Activated CD4-positive, alpha-beta T cell treated with anti-CD3 and anti-CD28 coated beads, Interleukin-2, Interleukin-6, amounts not matched to agents 100 ng/mL and 50 ng/mL, durations not matched to agents 16 hours and 8 hours (primary cell): ENCODE results near the gene CSRP1.
"Not testable (repeated sequence)": the region's sequence is repeated elsewhere in the genome, so short reads cannot be mapped to it uniquely, and the experiment has no call there.

Source experiments
- DNase-seq: peaks from one replicate; pipeline ENCODE4 v3.0.0-alpha.2; 2020

Gene CSRP1

DNA sequence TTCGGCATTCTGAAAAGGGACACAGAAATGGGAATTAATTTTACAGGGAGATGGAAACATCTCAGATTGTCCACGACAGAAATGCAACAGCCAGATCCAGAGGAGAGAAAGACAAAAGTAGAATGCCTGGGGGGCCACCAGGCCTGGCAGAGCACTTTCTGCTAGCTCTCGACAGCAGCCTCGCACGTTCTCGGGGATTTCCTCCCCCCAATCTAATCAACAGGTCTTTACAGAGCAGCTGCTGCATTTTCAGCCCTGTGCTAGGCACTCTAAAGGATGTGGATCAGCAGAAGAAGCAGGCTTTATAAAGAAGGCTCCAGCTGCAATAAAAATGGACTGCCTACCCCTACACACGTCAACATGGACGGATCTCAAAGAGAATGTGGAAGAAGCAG is 10.6 kb downstream of the CSRP1 start:
- DNase-seq, result no peak

DNA sequence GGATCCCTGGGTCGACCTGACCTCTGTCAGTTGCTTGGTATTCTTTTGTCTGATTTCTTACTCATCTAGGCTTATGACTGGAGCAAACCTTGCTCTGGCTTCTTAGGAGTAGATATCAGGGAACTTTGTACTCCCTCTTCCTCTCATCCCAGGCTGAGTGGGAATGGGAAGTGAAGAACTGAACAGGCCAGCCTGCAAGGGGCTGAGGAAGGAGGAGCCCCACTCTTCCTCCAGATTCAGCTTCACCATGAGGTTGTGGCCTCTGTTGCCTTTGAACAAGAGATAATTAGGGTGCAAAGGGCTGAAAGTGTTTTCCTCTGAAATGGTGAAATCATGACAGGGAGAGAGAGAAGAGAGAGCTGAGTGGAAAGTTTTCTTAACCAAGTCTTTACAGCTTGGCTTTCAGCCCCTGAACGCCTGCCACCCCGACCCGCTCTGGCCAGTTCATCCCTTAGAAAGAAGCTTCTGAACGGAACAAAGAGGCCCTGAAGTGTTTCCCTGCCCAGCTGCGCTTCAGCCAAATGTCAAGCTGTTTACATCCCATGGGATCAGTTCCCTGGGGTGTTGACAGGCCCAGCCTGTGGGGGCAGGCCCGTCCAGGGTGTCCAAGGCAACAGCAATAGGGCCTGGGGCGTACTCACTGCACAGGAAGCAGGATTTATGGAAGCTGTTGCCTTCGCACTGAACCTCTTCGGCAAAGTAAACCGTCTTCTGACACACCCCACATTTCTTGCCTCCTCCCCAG is 11.2 kb downstream of the CSRP1 start:
- no peak for DNase-seq

DNA sequence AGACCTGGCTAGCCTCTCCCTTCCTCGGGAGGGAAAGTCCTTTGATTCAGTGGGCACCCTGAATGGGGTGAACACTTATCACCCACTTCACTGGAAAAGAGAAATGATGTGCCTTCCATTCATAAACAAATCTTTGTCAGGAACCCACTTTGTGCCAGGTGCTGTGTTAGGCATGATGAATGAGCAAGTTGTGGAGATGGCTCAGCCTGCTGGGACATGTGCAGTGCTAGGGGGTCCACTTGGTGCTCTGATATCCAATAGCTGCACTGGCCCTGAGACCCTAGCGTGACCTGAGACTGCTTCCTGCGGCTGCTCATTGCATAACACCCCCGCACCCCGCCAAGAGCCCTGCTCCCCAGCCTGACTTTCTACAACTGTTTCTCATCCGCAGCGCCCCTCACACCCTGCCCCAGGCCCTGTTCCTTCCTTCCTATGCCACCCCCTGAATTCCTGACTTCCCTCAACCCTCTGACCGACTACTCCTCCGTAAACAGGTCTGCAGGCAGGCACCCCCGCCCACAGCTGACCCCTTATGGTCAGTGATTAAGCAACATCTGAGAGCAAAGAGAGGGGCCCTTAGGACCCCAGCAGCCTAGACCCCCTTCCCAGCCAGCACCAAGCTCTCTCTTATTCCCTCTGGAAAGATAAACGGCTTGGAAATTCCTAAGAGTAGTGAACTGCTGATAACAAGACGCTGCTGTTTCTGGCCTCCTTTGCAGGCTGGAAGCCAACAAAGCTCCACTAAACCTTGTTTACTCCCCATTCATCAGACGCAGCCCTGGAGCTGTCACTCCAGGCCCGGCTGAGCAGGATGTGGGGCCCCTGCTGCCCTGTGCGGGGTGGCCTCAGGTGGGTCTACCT is 12.9 kb downstream of the CSRP1 start:
- DNase-seq, result no peak

DNA sequence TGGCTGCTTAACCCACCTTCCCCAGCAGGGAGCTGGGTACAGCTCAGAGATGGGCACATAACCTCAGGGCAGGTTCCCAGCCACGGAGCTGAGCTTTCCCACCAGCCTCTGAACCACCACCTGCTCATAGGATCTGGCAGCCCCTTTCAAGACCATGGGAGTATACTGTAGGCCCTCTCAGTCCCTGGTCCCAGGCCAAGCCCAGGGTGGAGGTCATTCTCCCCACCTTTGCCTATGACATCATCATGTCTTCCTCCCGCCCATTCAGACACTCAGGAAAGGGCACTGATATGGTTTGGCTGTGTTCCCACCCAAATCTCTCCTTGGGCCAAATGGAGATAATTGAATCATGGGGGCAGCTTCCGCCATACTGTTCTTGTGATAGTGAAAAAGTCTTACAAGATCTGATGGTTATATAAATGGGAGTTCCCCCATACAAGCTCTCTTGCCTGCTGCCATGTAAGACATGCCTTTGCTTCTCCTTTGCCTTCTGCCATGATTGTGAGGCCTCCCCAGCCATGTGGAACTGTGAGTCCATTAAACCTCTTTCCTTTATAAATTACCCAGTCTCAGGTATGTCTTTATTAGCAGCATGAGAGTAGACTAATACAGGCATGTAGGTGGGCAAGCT is 13.8 kb downstream of the CSRP1 start:
- not testable (repeated sequence) for DNase-seq

DNA sequence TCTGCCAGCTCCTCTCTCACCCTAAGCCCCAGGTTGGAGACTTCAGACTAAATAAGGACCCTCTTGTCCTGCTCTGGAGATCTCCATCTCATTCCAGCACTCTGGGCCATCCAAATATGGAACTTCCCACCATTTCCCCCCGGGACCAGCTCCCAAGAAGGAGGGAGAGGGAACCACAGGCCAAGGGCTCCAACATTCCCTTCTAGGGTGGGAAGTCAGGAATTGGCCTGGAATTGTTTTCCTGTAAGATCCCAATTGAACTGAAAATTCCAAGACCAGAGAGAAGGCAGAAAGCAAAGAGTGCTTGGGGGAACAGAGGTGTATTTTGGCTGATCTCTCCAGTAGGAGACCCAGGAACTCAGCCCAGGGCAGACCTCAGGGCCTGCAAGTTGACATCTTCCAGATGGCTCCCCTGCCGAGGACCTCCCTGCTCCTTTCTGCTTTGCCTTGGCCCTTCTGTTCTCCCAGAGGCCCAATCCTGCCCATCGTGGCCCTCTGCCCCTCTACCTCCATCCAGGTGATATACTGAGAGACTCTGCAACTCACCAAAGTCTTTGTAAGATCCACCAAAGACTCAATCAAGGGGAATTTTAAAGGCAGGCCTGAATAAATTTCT is 14.9 kb downstream of the CSRP1 start:
- no peak for DNase-seq

DNA sequence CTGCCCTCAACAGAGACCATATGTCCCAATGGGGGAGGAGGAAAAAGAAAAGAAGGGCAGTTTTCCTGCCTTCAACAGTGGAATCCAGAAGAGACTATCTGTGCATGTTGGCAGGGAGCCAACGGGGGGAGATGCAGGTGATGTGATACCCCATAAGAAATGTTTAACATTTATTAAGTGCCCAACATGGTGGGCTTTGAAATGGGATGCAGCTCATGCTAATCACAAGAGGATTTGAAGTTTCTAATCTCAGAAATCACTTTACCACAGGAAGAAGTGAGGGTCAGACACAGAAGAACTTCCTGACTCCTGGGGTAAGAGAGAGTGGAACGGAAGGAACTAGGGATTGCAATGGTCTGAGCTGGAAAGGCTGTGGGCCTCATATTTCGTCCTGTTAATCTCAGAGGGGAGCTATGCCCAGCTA is 16.2 kb downstream of the CSRP1 start:
- no peak for DNase-seq

DNA sequence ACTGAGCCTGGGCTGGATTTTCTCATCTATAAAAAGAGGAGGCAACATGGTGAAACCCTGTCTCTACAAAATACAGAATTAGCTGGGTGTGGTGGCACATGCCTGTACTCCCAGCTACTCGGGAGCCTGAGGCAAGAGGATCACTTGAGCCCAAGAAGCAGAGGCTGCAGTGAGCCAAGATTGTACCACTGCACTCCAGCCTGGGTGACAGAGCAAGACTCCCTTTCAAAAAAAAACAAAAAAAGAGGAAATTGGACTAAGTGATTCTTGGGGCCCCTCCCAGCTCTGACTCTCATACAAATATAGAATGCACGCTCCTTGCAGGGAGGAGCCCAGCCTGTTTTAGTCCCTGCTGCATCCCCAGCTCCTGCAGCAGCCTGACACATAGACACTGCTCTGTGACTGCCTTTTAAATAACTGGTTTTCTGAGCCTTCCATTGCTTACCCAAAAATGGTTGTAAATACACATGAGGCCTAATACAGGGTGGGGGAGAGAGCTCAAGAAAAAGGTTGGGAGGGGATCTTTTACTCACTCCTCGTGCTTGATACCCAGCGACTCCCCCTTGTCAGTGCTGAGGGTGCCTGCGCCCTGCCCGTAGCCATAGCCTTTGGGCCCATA is 17.2 kb downstream of the CSRP1 start:
- no peak for DNase-seq

DNA sequence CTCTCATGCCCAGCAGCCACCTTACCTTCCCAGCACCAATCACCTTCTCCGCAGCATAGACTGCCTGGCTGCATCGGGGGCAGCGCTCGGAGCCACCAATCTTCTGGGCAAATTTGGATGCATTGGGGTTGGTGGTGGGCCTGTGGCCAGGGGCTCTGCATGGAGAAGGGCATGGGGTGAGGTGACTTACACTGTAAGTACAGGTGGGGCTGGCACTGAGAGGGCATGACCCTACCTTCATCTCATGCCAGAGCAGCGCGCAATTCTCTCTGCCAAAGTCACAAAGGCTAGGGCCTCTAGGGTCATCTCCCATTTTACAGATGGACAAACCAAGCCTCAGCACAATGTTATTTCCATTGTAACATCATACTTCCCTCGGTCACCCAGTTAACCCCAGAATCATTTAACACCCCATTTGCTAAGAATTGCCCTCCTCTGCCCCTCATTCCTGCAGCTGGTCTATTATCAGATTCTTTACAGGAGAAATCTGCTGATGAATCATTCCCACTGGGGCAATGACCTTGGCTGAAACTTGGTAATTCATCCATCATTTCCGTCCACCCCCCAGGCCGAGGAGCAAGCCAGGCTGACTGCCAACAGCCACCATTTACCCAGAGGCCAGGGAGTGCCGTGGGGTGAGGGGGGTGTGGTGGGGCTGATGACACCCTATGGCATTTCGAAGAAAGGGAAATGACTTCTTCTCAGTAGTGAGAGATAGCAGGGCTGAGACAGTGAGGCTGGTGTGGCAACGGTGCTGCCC is 17.9 kb downstream of the CSRP1 start:
- no peak for DNase-seq

DNA sequence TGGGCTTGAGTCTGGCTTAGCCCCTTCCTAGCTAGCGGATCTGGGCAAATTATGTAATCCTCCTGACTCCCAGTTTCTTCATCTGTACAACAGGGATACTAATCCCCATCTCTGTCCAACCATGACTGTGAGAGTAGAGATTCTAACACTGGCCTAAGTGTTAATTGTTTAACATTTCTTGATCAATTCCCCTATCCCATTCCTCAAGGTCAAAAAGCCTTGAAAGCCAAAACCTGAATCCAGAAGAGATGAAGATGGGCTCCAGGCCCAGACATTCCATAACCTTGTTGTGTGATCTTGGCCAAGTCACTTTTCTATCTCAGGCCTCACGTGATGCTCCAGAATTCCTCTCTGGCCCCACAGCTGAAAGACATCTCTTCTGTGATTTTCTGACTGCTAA is 19.2 kb downstream of the CSRP1 start:
- no peak for DNase-seq

DNA sequence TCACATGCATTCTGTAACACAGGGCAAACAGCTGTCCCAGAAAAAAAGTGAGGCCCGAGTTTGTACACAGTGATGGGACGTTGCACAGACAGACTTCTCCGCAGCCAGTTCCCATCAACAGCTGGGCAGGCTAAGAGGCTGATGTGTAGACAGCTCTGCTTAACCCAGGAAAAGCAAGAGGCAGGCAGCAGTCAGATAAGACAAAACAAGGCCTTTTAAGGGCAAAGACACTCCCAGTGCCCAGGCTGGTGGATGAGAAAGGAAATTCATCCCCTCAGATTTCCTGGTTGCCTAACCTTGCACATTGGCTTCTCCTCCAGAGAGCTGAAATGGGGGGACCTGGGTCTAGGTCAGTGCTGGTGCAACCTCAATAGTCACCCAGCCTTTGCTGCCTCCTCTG is 20.7 kb downstream of the CSRP1 start:
- DNase-seq, result no peak

DNA sequence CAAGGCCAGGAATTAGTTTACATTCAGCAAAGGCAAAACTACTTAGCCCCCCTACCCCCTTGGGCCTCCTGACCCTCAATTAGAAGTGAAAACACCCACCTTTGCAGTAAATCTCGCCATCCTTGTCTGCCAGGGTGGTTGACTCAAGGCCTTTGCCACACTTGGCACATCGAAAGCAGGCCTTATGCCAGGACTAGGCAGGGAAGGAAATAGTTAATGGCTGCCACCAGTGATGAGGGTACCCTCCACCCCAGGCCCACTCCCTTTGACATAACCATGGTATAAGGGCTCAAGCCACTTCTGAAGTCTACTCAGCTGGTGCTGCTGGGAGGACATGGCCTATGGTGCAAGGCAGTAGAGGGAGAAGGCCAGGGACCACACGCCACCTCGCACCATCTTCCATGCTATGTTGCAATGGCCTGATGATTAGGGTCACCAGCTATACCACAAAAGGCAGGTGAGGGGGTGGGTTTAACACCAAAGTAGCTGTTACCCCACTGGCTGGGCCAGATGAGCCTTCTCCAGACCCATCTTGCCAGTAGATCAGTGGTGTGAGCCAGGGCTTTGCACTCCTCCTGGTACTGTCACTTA is 21.6 kb downstream of the CSRP1 start:
- DNase-seq, result no peak

DNA sequence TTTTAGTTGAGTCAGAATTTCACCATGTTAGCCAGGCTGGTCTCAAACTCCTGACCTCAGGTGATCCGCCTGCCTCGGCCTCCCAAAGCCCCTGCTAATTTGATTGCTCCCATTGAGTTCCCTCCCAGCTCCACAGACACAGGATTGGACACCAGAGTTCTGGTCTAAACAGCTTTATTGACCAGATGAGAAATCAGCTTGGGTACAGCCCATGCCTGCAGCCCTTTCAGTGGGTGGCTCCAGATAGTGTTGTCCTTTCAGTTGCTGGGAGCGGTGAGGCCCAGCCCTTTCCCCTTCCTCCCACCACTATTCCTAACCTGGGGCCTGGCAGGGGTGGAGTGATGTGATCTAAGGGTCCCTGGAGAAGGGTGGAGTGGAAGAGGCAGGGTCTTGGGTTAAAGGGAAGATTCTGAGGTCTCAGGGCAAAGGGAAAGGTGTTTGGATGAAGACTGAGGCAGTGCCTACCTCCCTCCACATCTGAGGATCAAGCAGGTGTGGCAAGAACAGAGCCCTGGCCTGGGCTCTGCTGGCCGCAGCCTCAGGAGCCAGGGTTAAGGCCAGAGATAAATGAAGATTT is 23.5 kb downstream of the CSRP1 start:
- no peak for DNase-seq

DNA sequence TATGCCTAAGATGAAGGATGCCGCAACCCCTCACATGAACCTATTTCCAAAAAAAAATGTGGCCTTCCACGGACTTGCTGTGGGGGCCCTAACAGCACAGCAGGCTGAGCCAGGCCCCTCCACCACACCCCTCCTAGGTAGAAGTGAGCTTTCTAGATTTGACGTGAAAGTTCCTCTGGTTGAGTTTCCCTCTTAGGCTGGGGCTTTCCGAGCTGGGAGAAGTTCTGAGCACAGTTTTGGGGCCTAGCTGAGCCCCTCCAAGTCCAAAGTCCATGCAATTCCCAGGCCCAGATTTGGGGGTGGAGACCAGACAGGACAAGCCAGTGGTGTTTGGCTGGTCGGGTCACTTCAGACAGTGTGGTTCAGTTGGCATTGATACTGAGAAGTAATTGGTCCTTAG is 24.2 kb downstream of the CSRP1 start:
- DNase-seq, result peak; percentile 36

DNA sequence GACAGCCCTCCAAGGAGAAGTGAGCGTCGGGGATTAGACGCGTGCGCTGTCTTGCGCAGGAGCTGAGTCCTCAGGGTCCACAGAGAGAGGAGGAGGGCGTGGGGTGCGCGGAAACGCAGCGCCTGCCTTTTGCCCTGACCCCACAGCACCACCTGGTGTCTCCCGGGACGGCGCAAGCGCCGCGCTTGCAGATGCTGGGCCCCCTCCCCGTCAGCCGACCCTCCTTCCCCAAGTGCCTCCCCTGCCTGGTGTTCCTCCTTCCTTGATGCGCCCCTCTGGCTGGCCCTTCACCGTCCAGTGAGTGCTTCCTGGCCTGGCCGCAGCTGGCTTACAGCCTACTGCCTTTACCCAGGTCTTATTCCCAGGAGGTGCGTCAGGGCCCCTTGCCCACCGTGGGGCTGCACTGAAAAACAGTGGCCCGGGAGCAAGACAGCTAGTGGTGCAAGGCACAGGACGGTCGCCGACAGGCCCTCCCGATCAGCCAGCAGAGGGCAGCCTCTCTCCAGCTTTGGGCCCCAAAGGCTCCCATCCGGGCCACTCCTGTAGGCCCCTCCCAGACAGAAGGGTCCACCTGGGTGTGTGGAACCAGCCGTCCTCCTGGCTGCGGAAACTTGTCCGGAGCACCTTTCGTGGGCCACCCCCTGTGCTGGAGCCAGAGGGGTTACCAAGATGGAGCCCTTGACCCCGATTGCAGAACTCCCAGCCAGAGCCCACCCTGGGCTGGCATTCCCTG is 25.0 kb downstream of the CSRP1 start:
- DNase-seq, result peak; percentile 85

DNA sequence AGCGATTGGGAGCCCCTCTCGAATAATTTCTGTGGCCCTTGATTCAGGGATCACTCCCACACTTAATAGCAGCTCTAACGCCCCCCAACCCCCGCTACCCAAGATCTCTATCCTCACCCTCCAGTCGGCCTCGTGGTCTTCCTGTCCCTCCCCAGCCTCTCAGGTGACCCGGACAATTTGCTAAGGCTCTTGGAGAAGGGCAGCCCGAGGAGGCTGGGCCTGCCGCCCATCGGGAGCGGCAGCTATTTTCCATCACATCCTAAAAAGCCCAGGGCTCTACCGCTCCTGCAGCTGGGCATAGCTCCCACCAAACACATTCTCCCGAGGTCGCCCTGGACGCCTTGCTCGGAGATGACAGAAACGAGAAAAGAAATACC is 25.9 kb downstream of the CSRP1 start:
- DNase-seq, result no peak

DNA sequence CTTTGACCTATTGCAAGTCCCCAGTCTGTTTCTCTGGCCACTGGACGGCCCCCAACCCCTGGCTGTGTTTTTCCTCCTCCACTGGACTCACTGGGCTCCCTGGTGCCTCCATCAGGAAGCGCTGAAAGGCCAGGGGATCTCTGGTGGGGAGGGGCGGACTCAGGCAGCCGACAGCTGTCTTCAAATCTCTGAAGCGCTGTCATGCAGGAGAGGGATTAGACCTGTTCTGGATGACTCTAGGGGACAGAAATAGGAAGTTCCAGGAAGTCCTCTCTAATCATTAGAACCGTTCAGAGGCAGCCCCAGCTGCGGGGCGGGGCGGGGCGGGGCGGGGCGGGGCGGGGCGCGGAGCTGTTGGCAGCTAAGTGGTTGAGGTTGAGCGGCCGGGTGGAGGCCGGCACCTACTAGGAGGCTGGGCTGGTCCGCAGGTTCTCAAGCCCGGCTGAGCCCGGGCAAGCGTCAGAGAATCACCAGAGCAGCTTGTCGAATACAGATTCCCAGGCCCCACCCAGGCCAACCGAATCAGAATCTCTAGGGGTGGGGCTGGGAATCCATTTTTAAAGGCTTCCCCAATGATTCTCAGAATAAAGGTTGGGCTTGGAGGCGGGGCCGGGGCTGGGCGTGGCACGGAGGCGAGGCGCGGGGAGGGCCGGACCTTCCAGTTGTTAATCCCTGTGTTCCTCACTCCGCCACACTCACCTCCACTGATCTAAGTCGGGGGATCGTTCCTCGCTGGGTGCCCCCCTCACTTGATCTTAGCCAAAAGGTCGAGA is 26.5 kb downstream of the CSRP1 start:
- peak; percentile 63 for DNase-seq

DNA sequence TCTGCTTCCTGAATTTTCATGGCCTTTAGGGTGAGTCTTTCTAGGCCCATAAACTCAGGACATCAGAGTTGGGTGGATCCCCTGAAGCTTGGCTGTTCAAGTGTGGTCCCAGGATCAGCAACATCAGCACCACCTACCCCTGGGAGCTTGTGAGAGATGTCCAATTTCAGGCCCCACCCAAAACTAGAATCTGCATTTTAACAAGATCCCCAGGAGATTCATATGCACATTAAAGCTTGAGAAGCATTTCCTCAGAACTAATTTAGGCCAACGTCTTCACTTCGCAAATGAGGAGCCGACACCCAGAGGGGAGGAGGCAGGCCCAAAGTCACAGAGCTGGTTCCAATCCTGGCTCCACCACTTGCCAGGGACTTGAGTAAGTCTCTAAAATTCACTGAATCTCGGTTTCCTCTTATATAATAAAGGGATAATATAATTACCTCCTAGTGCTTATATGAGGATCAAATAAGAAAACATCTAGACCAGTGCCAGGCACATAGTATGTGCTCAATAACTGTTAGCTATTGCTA is 27.7 kb downstream of the CSRP1 start:
- no peak for DNase-seq

DNA sequence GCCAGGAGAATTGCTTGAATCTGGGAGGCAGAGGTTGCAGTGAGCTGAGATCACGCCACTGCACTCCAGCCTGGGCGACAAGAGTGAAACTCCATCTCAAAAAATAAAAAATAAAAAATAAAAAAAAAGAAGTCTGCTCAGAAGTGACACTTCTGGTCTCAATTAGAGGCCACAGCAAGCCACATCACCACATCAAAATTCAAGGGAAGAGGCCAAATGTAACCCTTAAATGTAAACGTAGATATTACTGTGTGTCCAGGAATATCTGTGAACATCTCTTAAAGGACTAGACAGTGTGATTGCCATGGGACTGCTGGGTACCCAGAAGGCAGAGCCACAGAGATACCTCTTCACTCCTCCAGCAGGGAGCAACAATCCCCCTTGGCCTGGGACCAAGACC is 28.3 kb downstream of the CSRP1 start:
- not testable (repeated sequence) for DNase-seq

DNA sequence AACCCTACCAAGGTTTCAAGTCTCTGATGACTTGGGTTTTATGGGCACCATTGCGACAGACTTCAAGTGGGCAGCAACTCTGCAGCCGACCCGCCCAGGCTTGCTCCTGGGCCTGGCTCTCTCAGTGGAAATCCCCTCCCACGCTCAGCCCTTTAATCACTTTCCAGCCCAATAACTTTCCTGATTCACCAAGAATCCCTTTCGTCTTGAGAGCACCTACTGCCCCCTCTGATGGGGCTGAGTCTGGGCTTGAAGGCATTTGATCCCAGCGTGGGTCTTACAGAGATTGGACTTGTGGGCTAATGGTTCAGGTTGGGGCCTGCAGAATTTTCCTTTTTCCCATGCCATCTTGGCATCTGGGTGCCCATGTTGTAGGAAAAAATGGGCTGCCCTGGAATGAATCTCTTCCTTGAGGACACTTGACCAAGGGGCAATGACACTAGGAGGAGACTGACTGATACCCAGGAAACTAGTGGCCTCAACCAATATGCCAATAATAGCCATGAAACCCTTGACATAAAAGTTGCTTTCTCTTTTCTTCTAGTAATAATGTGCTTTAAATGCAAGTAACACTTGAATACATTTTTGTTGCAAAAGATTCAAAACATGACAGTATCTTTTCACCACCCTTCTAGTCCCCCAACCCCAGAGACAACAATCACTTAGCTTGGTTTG is 30.1 kb downstream of the CSRP1 start:
- no peak for DNase-seq
